Choroid plexus epithelial cell (primary cell): ENCODE data around the gene SLC22A3.

Experiments used
- DNase-seq: peaks from one replicate; pipeline ENCODE4 v3.0.0-alpha.2; 2010; ENCODE audit warnings: low read depth
- H3K4me3 ChIP-seq: 2 replicates; pipeline ENCODE4 v1.5.1; 2011; ENCODE audit warnings: low read depth, mild to moderate bottlenecking, control low read depth, low read length, moderate library complexity
- TF ChIP-seq, protein P1 (sequence below): conservative IDR thresholded peaks from 2 replicates; pipeline ENCODE4 v1.5.1; 2011; ENCODE audit warnings: low read depth, mild to moderate bottlenecking, control low read depth, inconsistent platforms, low read length, moderate library complexity

The SLC22A3 gene

DNA sequence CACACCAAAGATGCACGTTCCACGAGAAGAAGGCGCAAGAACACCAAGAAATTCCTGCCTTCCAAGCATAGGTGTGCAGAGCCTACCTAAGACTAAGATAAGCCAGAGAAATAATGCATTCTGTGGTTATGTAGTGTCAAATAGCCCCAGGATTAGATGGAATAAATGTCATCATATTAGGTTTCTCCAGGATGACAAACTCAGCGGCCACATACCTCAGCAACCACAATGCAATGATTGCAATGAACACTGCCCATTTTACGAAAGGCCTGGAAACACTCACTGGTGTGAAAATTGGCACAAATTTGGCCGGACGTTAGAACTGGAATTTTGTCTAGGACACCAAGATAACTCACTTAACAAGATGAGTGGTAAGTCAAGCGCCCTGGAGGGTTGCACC, 129.7 kb downstream of the SLC22A3 start:
- peak; percentile 5 for DNase-seq
- H3K4me3 ChIP-seq, result no peak overlapping the region
- TF ChIP-seq, protein P1, sequence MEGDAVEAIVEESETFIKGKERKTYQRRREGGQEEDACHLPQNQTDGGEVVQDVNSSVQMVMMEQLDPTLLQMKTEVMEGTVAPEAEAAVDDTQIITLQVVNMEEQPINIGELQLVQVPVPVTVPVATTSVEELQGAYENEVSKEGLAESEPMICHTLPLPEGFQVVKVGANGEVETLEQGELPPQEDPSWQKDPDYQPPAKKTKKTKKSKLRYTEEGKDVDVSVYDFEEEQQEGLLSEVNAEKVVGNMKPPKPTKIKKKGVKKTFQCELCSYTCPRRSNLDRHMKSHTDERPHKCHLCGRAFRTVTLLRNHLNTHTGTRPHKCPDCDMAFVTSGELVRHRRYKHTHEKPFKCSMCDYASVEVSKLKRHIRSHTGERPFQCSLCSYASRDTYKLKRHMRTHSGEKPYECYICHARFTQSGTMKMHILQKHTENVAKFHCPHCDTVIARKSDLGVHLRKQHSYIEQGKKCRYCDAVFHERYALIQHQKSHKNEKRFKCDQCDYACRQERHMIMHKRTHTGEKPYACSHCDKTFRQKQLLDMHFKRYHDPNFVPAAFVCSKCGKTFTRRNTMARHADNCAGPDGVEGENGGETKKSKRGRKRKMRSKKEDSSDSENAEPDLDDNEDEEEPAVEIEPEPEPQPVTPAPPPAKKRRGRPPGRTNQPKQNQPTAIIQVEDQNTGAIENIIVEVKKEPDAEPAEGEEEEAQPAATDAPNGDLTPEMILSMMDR, result no peak

DNA sequence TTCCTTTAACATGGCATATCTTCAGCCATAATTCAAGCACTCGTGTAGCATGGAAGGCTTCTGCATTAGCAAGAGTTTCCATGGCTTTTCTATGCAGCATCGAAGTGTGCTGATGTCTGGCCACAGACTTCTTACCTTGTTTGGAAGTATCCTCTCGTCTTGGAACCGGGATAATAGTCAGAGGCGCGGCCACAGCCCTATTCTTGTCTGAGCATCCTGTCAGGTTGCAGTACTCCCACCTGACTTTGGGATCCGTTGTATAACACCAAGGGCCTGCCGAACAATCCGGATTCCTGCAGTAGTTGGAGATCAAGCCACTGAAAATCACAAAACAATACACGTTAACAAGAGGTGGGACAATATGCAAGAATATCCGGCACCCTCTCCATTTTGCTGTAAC, 138.9 kb downstream of the SLC22A3 start:
- H3K4me3 ChIP-seq, result no peak overlapping the region
- DNase-seq, result no peak
- TF ChIP-seq, protein P1, result no peak

DNA sequence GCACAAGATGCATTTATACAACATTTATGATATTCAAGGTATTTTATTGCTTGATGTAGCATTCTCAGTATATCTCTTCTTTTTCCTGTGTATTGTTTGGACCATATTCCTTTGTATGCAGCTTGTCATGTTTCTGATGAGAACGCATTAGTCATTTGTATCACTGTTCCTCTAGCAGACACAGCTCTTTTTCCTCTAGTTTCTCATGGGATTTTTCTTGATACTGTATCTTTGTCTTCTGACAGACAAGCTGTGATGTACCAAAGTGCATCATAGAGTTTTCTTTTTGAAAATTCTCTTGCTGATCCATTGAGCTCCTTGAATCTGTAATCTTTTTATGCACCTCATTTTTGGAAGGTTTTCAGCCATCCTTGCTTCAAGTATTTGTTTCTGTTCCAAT, 140.9 kb downstream of the SLC22A3 start:
- TF ChIP-seq, protein P1, result no peak
- H3K4me3 ChIP-seq, result no peak overlapping the region
- no peak for DNase-seq

DNA sequence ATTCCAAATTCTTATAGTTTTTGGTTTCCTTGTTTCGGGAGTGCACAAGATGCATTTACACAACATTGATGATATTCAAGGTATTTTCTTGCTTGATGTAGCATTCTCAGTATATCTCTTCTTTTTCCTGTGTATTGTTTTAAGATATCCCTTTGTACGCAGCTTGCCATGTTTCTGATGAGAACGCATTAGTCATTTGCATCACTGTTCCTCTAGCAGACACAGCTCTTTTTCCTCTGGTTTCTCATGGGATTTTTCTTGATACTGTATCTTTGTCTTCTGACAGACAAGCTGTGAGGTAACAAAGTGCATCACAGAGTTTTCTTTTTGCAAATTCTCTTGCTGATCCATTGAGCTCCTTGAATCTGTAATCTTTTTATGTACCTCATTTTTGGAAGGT, 146.4 kb downstream of the SLC22A3 start:
- no peak overlapping the region for H3K4me3 ChIP-seq
- TF ChIP-seq, protein P1, result no peak
- no peak for DNase-seq

DNA sequence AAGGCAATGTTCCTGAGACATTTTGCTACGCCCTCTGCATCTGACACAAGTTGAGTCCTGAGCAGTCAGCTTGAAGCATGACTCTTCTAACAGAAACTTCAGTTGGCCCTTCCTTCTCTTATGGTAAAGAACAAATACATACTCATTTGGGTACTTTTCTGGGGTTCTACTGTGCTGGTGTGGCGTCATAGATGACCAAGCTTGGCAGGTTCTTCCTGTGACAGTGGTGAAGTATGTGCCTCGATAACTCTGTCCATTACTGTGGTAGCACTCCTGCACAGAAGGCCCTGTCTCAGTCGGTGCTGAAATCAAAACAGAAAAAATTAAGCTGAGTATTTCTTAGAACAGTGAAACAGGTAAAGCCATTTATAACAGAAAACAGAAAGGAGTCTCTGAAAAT, 152.5 kb downstream of the SLC22A3 start:
- no peak overlapping the region for H3K4me3 ChIP-seq
- TF ChIP-seq, protein P1, result no peak
- DNase-seq, result no peak
